CD14-positive monocyte (primary cell): Measurements from ENCODE around the gene FHIT. TPM values are rescaled to one million over a fixed set of nuclear protein-coding genes. Genes with fewer than 3 reads are reported as not detected.

Source experiments
- DNase-seq, 3 donors: peaks; one replicate each; pipeline ENCODE4 v3.0.0-alpha.2; 2011 to 2022
- H2AFZ ChIP-seq: 2 replicates; pipeline ENCODE4 v1.6.0; 2012; ENCODE audit warnings: mild to moderate bottlenecking, low read depth, low read length, inconsistent platforms; ENCODE audit not compliant: insufficient read depth, poor library complexity, severe bottlenecking
- H3K27ac ChIP-seq, 2 donors: 1 replicate in 1 of 2; 2 replicates in 1 of 2; pipeline ENCODE4 v1.5.1; 2012 to 2013; ENCODE audit warnings: low read length in 2 of 2, control low read depth in 1 of 2, inconsistent platforms in 1 of 2, low read depth in 1 of 2, mild to moderate bottlenecking in 1 of 2
- H3K27me3 ChIP-seq, 2 donors: one replicate each; pipeline versions ENCODE4 v1.6.0 to v1.6.1; 2011 to 2013; ENCODE audit warnings: low read length in 2 of 2; ENCODE audit not compliant: control insufficient read depth in 2 of 2, insufficient read depth in 2 of 2
- H3K36me3 ChIP-seq, 2 donors: replicated peaks in 1 of 2; 1 replicate in 1 of 2; 2 replicates in 1 of 2; pipeline versions ENCODE4 v1.5.1 to v1.6.1; 2012 to 2013; ENCODE audit warnings: low read length in 2 of 2, control low read depth in 1 of 2, inconsistent platforms in 1 of 2, mild to moderate bottlenecking in 1 of 2; ENCODE audit not compliant: insufficient read depth in 2 of 2, control insufficient read depth in 1 of 2
- H3K4me1 ChIP-seq, 2 donors: 1 replicate in 1 of 2; 2 replicates in 1 of 2; pipeline versions ENCODE4 v1.5.1 to v1.6.1; 2012 to 2013; ENCODE audit warnings: low read length in 2 of 2, control low read depth in 1 of 2, inconsistent platforms in 1 of 2, mild to moderate bottlenecking in 1 of 2, moderate library complexity in 1 of 2; ENCODE audit not compliant: insufficient read depth in 2 of 2, control insufficient read depth in 1 of 2
- H3K4me2 ChIP-seq: replicated peaks from 2 replicates; pipeline ENCODE3; 2012; ENCODE audit warnings: low read length, moderate library complexity, mild to moderate bottlenecking; ENCODE audit not compliant: poor library complexity, severe bottlenecking; ENCODE audit errors: extremely low read depth
- H3K4me3 ChIP-seq, 3 experiments: fragments of 200-600 bp in 1 of 3; sonication (generic) in 1 of 3; replicated peaks in 1 of 3; 1 replicate in 2 of 3; 2 replicates in 1 of 3; pipeline ENCODE4 v1.5.1; 2011 to 2013; ENCODE audit warnings: low read length in 3 of 3, mild to moderate bottlenecking in 3 of 3, control low read depth in 2 of 3, low read depth in 2 of 3, inconsistent platforms in 1 of 3, moderate library complexity in 1 of 3
- H3K79me2 ChIP-seq: 2 replicates; pipeline ENCODE4 v1.6.0; 2012; ENCODE audit warnings: mild to moderate bottlenecking, control low read depth, inconsistent platforms, low read length, moderate library complexity; ENCODE audit not compliant: insufficient read depth
- H3K9ac ChIP-seq: 2 replicates; pipeline ENCODE4 v1.6.0; 2017; ENCODE audit warnings: low read length, mild to moderate bottlenecking; ENCODE audit not compliant: insufficient read depth, poor library complexity, severe bottlenecking
- H3K9me3 ChIP-seq, 2 donors: replicated peaks in 1 of 2; 1 replicate in 1 of 2; 2 replicates in 1 of 2; pipeline versions ENCODE4 v1.5.1 to v1.6.1; 2012 to 2013; ENCODE audit warnings: low read length in 2 of 2, control low read depth in 1 of 2; ENCODE audit not compliant: control insufficient read depth in 1 of 2, insufficient read depth in 1 of 2
- H4K20me1 ChIP-seq: 2 replicates; pipeline ENCODE4 v1.6.0; 2012; ENCODE audit warnings: mild to moderate bottlenecking, low read length, control low read depth, moderate library complexity; ENCODE audit not compliant: insufficient read depth
- H3K27ac Mint-ChIP-seq, 7 donors: one replicate each; pipeline ENCODE4 v1.8.0; 2020; ENCODE audit warnings: mild to moderate bottlenecking in 7 of 7, mixed read lengths in 7 of 7, moderate library complexity in 6 of 7, inconsistent platforms in 2 of 7
- H3K27me3 Mint-ChIP-seq, 3 donors: one replicate each; pipeline ENCODE4 v1.8.0; 2021 to 2022; ENCODE audit warnings: low read depth in 3 of 3, mild to moderate bottlenecking in 3 of 3, mixed read lengths in 3 of 3, moderate library complexity in 3 of 3, inconsistent platforms in 1 of 3
- H3K36me3 Mint-ChIP-seq, 2 donors: one replicate each; pipeline ENCODE4 v1.8.0; 2020; ENCODE audit warnings: mixed read lengths in 2 of 2, inconsistent platforms in 1 of 2, mild to moderate bottlenecking in 1 of 2
- H3K4me1 Mint-ChIP-seq: one replicate; pipeline ENCODE4 v1.8.0; 2020; ENCODE audit warnings: mild to moderate bottlenecking, mixed read lengths
- H3K4me3 Mint-ChIP-seq, 2 donors: one replicate each; pipeline ENCODE4 v1.8.0; 2020; ENCODE audit warnings: mild to moderate bottlenecking in 2 of 2, mixed read lengths in 2 of 2, moderate library complexity in 1 of 2
- H3K9me3 Mint-ChIP-seq, 7 donors: one replicate each; pipeline ENCODE4 v1.8.0; 2020 to 2022; ENCODE audit warnings: mixed read lengths in 7 of 7, mild to moderate bottlenecking in 6 of 7, moderate library complexity in 6 of 7, inconsistent platforms in 2 of 7
- WGBS: methylation state at CpG from one replicate; pipeline ENCODE4 v1.1.5; 2013; ENCODE audit warnings: missing lambda C conversion rate; ENCODE audit not compliant: insufficient coverage; 5-methylcytosine and 5-hydroxymethylcytosine counted together
- intact Hi-C, 2 donors: fragments of 100-400 bp; cut with micrococcal nuclease; formaldehyde crosslinking; loops; one replicate each; pipeline versions ENCODE4 v1.15.0 to v1.15.1; 2023
- polyA plus RNA-seq, 3 donors: library from polyadenylated mRNA; depleted of rRNA in 1 of 3; unstranded in 2 of 3; stranded (reverse) in 1 of 3; fragments of 300-500 nt in 2 of 3; fragments of >200 nt in 1 of 3; fragmentation: Illumina TruSeq in 2 of 3; gene quantifications; 1 replicate in 2 of 3; 2 replicates in 1 of 3; pipeline ENCODE4 v1.2.3, GENCODE V29; 2012 to 2021
- TF ChIP-seq, protein P1 (sequence below): fragments of 200-600 bp; IDR thresholded peaks from one replicate; pipeline ENCODE4 v1.8.0; 2022; ENCODE audit warnings: antibody characterized with exemption, mild to moderate bottlenecking

The FHIT gene
- polyA plus RNA-seq, 3 donors: 1.7 to 3.4 (median 3.2) TPM

DNA sequence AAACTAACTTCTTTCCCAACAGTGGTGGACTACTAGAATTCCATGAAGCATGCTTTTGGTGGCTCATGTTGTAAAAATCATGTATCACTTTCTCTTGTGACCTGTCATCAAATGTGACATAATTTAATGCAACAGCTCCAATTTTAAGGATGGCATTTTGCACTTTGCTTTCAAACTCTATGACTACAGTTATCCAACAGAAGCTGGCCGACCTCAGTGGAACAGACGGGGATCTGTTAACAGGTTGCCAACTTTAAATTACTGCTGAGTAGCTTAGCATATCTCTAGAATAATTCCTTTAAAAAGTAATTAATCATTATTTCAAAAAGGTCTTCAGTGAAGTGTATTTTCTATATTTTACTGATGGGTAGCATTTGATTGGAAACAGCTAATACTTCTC is 907.4 kb downstream of the FHIT start:
- intact Hi-C loops: no loop called here
- no peaks in the 10 kb centered on the region for H4K20me1 ChIP-seq
- H3K79me2 ChIP-seq: no peaks in the 10 kb centered on the region
- no peak overlapping the region for H3K4me3 ChIP-seq
- no peaks in the 10 kb centered on the region for H3K36me3 ChIP-seq
- DNase-seq: no peak
- no peak overlapping the region for H3K27ac ChIP-seq
- Mint-ChIP-seq H3K36me3 (no peaks in the 10 kb centered on the region), H3K4me1 (no peaks in the 10 kb centered on the region), H3K9me3 (peaks cover 0 to 9% (median 4%) of the 10 kb centered on the region in 7 donors), H3K4me3 (no peak overlapping the region), H3K27me3 (no peaks in the 10 kb centered on the region), H3K27ac (no peak overlapping the region)
- WGBS: no CpG with 5 or more reads among the region's 2 CpGs
- no peak overlapping the region for H3K9ac ChIP-seq
- no peaks in the 10 kb centered on the region for H3K4me1 ChIP-seq
- H3K4me2 ChIP-seq: no peak overlapping the region
- H3K27me3 ChIP-seq: no peaks in the 10 kb centered on the region
- H3K9me3 ChIP-seq: peaks cover 0 to 2% of the 10 kb centered on the region in 2 donors
- H2AFZ ChIP-seq: no peak overlapping the region
- TF ChIP-seq, protein P1, sequence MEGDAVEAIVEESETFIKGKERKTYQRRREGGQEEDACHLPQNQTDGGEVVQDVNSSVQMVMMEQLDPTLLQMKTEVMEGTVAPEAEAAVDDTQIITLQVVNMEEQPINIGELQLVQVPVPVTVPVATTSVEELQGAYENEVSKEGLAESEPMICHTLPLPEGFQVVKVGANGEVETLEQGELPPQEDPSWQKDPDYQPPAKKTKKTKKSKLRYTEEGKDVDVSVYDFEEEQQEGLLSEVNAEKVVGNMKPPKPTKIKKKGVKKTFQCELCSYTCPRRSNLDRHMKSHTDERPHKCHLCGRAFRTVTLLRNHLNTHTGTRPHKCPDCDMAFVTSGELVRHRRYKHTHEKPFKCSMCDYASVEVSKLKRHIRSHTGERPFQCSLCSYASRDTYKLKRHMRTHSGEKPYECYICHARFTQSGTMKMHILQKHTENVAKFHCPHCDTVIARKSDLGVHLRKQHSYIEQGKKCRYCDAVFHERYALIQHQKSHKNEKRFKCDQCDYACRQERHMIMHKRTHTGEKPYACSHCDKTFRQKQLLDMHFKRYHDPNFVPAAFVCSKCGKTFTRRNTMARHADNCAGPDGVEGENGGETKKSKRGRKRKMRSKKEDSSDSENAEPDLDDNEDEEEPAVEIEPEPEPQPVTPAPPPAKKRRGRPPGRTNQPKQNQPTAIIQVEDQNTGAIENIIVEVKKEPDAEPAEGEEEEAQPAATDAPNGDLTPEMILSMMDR: no peak

DNA sequence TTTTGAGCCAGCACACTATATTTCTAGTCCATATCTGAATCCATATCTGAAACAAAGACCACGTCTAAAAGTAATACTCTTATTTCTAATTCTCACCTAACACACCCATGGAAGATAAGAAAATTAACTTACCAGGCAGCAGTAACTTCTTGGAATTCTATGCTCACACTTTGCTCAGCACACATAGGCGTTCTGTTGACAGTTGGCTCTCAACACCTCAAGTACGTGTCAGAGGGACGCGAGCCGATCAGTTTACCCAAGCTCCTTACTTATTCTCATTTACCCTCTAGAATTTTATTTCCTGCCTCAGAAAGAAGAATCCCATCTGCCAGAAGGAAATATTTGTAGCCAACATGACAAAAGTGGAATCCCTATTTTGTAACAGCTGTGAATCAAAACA is 911.9 kb downstream of the FHIT start:
- WGBS: 91% methylated on average over 3 of the region's 6 CpGs
- intact Hi-C loops: no loop called here
- no peak for DNase-seq

More for the DNA sequence above, 911.9 kb downstream of the FHIT start:
- Mint-ChIP-seq H3K27me3 (peaks cover 0 to 2% (median 0%) of the 10 kb centered on the region in 3 donors), H3K36me3 (no peaks in the 10 kb centered on the region), H3K9me3 (peaks cover 0 to 9% (median 3%) of the 10 kb centered on the region in 7 donors), H3K27ac (no peak overlapping the region), H3K4me1 (no peaks in the 10 kb centered on the region), H3K4me3 (no peak overlapping the region)
- TF ChIP-seq, protein P1: no peak
- no peak overlapping the region for H3K4me3 ChIP-seq
- no peaks in the 10 kb centered on the region for H3K79me2 ChIP-seq
- no peak overlapping the region for H3K27ac ChIP-seq
- no peaks in the 10 kb centered on the region for H4K20me1 ChIP-seq
- no peaks in the 10 kb centered on the region for H3K9me3 ChIP-seq
- H3K4me1 ChIP-seq: no peaks in the 10 kb centered on the region
- H3K4me2 ChIP-seq: no peak overlapping the region
- no peaks in the 10 kb centered on the region for H3K27me3 ChIP-seq
- H3K36me3 ChIP-seq: no peaks in the 10 kb centered on the region
- no peak overlapping the region for H2AFZ ChIP-seq
- no peak overlapping the region for H3K9ac ChIP-seq
